HG03378 (cell line): Measurements from ENCODE around the gene NUP153.
"Not testable (repeated sequence)": the region's sequence is repeated elsewhere in the genome, so short reads cannot be mapped to it uniquely, and the experiment has no call there.

Source experiments
- ATAC-seq: cut with Tn5 transposase; IDR thresholded peaks from one replicate; pipeline ENCODE4 v1.9.1; 2021; ENCODE audit warnings: mild to moderate bottlenecking, moderate library complexity; ENCODE audit not compliant: unreplicated experiment

NUP153 gene

DNA sequence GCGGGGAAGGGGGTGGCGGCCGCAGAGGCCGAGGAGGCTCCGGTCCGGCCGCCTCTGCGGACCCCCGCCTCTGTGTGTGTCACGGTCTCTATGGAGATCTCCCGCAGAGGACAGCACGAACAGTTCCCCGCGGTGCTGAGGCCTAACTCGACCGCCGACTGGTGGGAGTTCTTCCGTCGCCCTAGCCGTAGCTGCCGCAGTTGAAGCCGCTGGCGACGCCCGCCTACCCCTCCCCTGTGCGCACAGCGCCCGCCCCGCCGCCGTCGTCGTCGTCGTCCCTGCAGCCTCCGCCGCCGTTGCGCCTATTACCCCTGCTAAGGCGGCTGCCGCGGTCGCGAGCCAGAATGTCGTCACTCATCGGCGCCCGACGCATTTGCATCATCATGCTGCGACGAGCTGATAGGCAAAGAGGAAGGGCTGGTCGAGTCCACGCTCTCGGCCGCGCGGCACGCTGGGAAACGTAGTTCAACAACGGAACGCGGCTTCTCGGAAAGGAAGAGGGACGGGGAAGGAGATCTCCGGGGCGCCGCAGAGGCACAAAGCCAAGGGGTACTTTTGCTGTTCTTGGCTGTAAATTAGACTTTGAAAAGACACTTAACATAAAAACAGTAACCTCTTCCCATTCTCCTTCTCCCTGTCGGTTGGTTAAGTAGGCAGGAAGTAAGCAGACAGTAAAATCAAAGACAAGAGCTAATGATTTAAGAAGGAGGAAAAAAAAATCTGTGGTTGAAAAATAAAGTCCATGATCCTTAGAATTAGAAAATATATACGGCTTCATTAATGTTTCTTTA is at the start of gene NUP153:
Gene NUP153 (minus strand): TSS at position 346 of the 791 bp plus-strand sequence. CDS start 538 bp downstream, outside the sequence.
- ATAC-seq = peak; percentile 58

DNA sequence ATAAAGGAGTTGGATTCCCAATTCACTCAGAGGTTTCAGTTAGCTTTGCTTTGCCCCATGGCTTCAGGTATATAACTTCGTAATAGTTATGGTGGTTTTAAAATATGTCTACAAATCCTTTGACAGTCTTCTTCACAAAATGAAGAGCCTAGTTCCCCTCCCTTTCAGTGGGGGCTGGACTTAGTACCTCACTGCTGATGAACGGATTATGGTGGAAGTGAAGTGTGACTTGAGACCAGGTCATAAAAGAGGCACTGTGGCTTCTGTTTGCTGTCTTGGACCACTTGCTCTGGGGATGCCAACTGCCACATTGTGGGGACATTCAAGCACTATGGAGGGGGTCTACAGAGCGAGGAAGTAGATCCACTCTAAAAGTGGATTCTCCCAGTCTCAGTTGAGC is 47.5 kb upstream of the NUP153 start:
- ATAC-seq = no peak

- not testable (repeated sequence) for ATAC-seq
These were observed 38.6 kb upstream of the NUP153 start for GRCh38 chr6:17745324-17745723.

DNA sequence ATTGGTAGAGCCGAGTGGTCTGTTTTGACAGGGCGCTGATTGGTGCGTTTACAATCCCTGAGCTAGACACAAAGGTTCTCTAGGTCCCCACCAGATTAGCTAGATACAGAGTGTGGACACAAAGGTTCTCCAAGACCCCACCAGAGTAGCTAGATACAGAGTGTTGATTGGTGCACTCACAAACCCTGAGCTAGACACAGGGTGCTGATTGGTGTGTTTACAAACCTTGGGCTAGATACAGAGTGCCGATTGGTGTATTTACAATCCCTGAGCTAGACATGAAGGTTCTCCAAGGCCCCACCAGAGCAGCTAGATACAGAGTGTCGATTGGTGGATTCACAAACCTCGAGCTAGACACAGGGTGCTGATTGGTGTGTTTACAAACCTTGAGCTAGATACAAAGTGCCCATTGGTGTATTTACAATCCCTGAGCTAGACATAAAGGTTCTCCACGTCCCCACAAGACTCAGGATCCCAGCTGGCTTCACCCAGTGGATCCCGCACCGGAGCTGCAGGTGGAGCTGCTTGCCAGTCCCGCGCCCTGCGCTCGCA is 38.1 kb upstream of the NUP153 start:
- ATAC-seq = not testable (repeated sequence)

- no peak for ATAC-seq
These were observed 37.5 kb upstream of the NUP153 start for GRCh38 chr6:17744019-17744756.

DNA sequence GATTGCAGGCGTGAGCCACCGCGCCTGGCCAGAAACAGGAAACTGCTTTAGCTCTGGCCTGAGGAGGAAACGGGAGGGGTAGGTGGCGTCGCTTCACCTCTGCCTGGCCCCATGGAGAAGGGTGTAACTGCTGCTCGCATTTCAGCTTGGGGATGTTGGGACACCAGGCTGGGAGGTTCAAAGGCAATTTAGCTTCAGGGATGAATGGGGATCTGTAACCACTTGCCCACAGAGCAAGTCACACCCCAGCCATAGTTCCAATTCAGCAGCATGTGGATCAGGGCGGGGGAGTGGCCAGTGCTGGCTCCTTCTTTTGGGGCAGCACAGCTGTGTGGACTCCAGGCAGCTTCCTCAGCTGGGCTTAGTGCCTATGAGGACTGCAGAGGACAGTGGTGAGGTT is 34.8 kb upstream of the NUP153 start:
- no peak for ATAC-seq

DNA sequence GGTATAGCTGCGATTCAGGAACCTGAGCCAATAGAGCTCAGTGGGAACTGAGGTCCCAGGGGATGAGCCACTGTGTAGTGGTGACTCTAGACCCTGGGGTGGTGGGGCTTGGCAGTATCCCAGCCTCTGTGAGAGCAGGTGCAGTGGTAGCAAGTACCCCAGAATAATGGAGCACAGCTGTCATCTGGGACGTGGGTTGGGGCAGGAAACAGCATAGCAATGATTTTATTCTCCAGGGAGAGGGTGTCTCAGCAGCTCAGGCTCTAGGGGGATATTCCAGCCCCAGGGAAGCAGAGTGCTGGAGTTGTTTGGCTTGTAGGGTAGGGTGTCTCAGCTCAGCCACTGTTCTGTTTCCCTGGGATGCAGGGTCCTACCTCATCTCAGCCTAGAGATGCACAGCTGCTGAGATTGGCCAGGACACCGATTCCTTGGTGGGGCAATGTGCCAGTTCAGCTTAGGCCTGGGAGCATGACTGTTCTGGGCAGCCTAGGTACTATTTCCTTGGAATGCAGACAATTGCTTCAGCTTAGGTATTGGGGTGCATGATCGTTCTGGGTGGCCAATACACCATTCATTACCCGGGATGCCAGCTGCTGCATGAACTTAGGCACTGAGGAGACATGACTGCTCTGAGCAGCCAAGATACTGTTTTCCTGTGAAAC is 34.0 kb upstream of the NUP153 start:
- ATAC-seq = no peak

- ATAC-seq = no peak
These were observed 31.1 kb upstream of the NUP153 start for GRCh38 chr6:17737704-17738252.

GRCh38 chr6:17735311-17735710 is 28.6 kb upstream of the NUP153 start:
- ATAC-seq = not testable (repeated sequence)

DNA sequence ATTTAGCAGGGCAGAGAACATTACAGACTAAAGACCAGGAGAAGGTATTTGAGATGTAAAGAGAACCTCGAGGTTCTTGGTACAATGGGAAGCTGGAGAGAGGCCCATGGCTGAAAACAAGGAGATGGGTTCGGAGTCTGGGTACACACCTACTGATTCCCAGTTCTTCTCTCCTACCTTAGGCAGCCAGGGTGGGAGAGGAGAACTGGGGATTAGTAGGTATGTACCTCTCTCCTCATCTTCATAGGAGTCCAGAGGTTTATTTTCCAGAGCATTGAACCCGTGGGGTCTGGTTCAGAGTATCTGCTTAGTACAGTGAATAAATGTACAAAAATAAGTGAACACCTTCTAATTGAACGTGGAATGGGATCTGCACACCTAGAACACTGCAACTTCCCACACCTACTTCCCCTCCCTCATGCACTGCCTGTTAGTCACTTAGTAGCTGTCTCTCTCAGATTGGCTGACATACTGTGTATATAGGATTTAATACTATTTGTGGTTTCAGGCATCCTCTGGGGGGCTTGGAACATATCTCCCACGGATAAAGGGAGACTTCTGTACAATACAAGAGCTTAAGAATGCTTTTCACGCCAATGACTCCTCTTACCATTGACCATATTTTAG is 23.5 kb upstream of the NUP153 start:
- ATAC-seq = no peak

GRCh38 chr6:17729223-17730077 is 22.7 kb upstream of the NUP153 start:
- no peak for ATAC-seq

DNA sequence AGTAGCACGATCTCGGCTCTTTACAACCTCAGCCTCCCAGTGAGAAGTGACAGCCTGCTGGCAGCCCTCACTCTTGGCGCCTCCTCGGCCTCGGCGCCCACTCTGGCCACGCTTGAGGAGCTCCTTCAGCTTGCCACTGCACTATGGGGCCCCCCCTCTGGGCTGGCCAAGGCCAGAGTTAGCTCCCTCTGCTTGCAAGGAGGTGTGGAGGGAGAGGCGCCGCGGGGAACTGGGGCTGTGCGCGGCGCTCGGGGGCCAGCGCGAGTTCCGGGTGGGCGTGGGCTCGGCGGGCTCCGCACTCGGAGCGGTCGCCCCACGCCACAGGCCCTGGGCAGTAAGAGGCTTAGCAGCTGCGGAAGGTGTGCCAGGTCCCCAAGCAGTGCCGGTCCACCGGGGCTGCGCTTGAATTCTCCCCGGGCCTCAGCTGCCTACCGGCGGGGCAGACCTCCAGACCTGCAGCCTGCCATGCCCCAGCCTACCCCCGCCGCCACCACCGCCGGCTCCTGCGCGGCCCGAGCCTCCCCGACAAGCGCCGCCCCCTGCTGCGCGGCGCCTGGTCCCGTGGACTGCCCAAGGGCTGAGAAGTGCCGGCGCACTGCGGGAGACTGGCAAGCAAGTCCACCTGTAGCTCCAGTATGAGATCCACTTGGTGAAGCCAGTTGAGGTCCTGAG is 22.0 kb upstream of the NUP153 start:
- no peak for ATAC-seq

GRCh38 chr6:17725083-17725482 is 18.4 kb upstream of the NUP153 start:
- no peak for ATAC-seq

- ATAC-seq = no peak
These were observed 17.6 kb upstream of the NUP153 start for GRCh38 chr6:17724341-17724740.

- no peak for ATAC-seq
These were observed 14.9 kb upstream of the NUP153 start for GRCh38 chr6:17721671-17722070.

- ATAC-seq = no peak
These were observed 12.8 kb upstream of the NUP153 start for GRCh38 chr6:17719323-17720041.

GRCh38 chr6:17716221-17716620 is 9.5 kb upstream of the NUP153 start:
- no peak for ATAC-seq
